Right cardiac atrium (tissue), 5 donors: Measurements from ENCODE around the gene TNKS1BP1. TPM values are rescaled to one million over a fixed set of nuclear protein-coding genes. Genes with fewer than 3 reads are reported as not detected.
"Not testable (repeated sequence)": the region's sequence is repeated elsewhere in the genome, so short reads cannot be mapped to it uniquely, and the experiment has no call there.

ENCODE experiments used
- ATAC-seq, 2 donors: fragments of 200-7000 bp; cut with Tn5 transposase; one replicate each; pipeline versions ENCODE4 v1.8.0 to v1.9.1; 2020; ENCODE audit warnings: moderate library complexity in 2 of 2, mild to moderate bottlenecking in 1 of 2
- DNase-seq, 3 donors: peaks; one replicate each; pipeline ENCODE4 v3.0.0-alpha.2; 2020
- H3K27ac ChIP-seq: one replicate; pipeline ENCODE4 v1.5.1; 2013; ENCODE audit warnings: mild to moderate bottlenecking, low read length, control low read depth, moderate library complexity
- H3K27me3 ChIP-seq: one replicate; pipeline ENCODE4 v1.6.1; 2013; ENCODE audit not compliant: control insufficient read depth, insufficient read depth
- H3K4me1 ChIP-seq: one replicate; pipeline ENCODE4 v1.6.1; 2013; ENCODE audit warnings: low read length; ENCODE audit not compliant: control insufficient read depth, insufficient read depth
- H3K4me3 ChIP-seq: one replicate; pipeline ENCODE4 v1.5.1; 2013; ENCODE audit warnings: low read length, control low read depth
- H3K9me3 ChIP-seq: one replicate; pipeline ENCODE4 v1.6.1; 2013; ENCODE audit warnings: low read length; ENCODE audit not compliant: control insufficient read depth
- WGBS: extraction: QIAGEN DNeasy Blood & Tissue Kit; methylation state at CpG from one replicate; pipeline ENCODE4 v1.1.7; 2013; 5-methylcytosine and 5-hydroxymethylcytosine counted together
- intact Hi-C, 4 donors: fragments of 100-400 bp; cut with DNase I; formaldehyde crosslinking; loops; one replicate each; pipeline versions ENCODE4 v1.11.0 to v1.14.0; 2022 to 2023
- polyA plus RNA-seq: library from polyadenylated mRNA; stranded (reverse); fragments of 200-250 nt; gene quantifications from one replicate; pipeline ENCODE4 v1.2.3, GENCODE V29; 2013
- total RNA-seq, 4 donors: library from RNA; stranded (reverse); fragmentation: NEBNext Ultra II Directional; extraction: Animal tissue kit (Norgen Biotek cat#: 25700); gene quantifications; one replicate each; pipeline ENCODE4 v1.2.1, GENCODE V29; 2021
- donor health status: healthy with polysubstance abuse.
- donor health status: DM: no; HTN: yes; CAD: no.
- donor health status: DM: no; HTN: no; CAD: no.
- donor health status: DM: no; HTN: yes; CAD: no; lungs with severe emphysema.
- donor health status: DM: yes; HTN: yes; CAD: no.

TNKS1BP1 gene
- total and polyA plus RNA-seq, 5 donors, result 45.8 to 77.1 (median 55.3) TPM

GRCh38 chr11:57361926-57362325 lies 37.2 kb upstream of the TNKS1BP1 start:
- 80% methylated on average over 3 of the region's 3 CpGs for WGBS
- H3K9me3 ChIP-seq, result no peaks in the 10 kb centered on the region
- intact Hi-C loops, result no loop called here
- no peaks in the 10 kb centered on the region for H3K27me3 ChIP-seq
- H3K4me1 ChIP-seq, result no peaks in the 10 kb centered on the region
- H3K27ac ChIP-seq, result no peak overlapping the region
- no peak overlapping the region for H3K4me3 ChIP-seq
- ATAC-seq (no peak), DNase-seq (no peak)

- H3K9me3 ChIP-seq, DNase-seq, H3K4me3 ChIP-seq, H3K4me1 ChIP-seq, H3K27me3 ChIP-seq, ATAC-seq, intact Hi-C loops, H3K27ac ChIP-seq: not testable (repeated sequence)
These were observed 36.7 kb upstream of the TNKS1BP1 start for GRCh38 chr11:57361420-57361819.

GRCh38 chr11:57360991-57361390 lies 36.2 kb upstream of the TNKS1BP1 start:
- no peak for ATAC-seq
- Histone ChIP-seq H3K4me1 (no peaks in the 10 kb centered on the region), H3K27ac (no peak overlapping the region), H3K4me3 (no peak overlapping the region), H3K27me3 (no peaks in the 10 kb centered on the region), H3K9me3 (no peaks in the 10 kb centered on the region)
- intact Hi-C loops, result no loop called here
- 94% methylated on average over 8 of the region's 8 CpGs for WGBS
- DNase-seq, result no peak

GRCh38 chr11:57359896-57360690 lies 35.3 kb upstream of the TNKS1BP1 start:
- 88% methylated on average over 9 of the region's 9 CpGs for WGBS
- Histone ChIP-seq H3K4me1 (no peaks in the 10 kb centered on the region), H3K4me3 (no peak overlapping the region), H3K9me3 (no peaks in the 10 kb centered on the region), H3K27ac (no peak overlapping the region), H3K27me3 (no peaks in the 10 kb centered on the region)
- no peak for DNase-seq
- intact Hi-C loops, result no loop called here
- no peak for ATAC-seq

- no peak for ATAC-seq
These were observed 34.6 kb upstream of the TNKS1BP1 start for GRCh38 chr11:57359396-57359795.

GRCh38 chr11:57358991-57359390 lies 34.2 kb upstream of the TNKS1BP1 start:
- Histone ChIP-seq H3K27ac (no peak overlapping the region), H3K4me3 (no peak overlapping the region), H3K9me3 (no peaks in the 10 kb centered on the region), H3K4me1 (peaks cover 2% of the 10 kb centered on the region), H3K27me3 (no peaks in the 10 kb centered on the region)
- 77% methylated on average over 9 of the region's 9 CpGs for WGBS
- ATAC-seq, result peak in 1 of 2 donors; percentile 12
- intact Hi-C loops, result no loop called here
- no peak for DNase-seq

More at GRCh38 chr11:57359396-57359795, 34.6 kb upstream of the TNKS1BP1 start:
- H3K27me3 ChIP-seq, result no peaks in the 10 kb centered on the region
- no peak overlapping the region for H3K4me3 ChIP-seq
- H3K27ac ChIP-seq, result no peak overlapping the region
- 89% methylated on average over 5 of the region's 5 CpGs for WGBS
- no peak for DNase-seq
- peaks cover 2% of the 10 kb centered on the region for H3K4me1 ChIP-seq
- intact Hi-C loops, result no loop called here
- no peaks in the 10 kb centered on the region for H3K9me3 ChIP-seq

- H3K27me3 ChIP-seq, result no peaks in the 10 kb centered on the region
- H3K4me3 ChIP-seq, result no peak overlapping the region
- 78% methylated on average over 9 of the region's 9 CpGs for WGBS
- intact Hi-C loops, result no loop called here
- no peak overlapping the region for H3K27ac ChIP-seq
- H3K4me1 ChIP-seq, result peaks cover 2% of the 10 kb centered on the region
- ATAC-seq, result peak; percentile 39 to 54
- H3K9me3 ChIP-seq, result no peaks in the 10 kb centered on the region
- DNase-seq, result no peak
These were observed 33.8 kb upstream of the TNKS1BP1 start for GRCh38 chr11:57358543-57358961.

- DNase-seq (no peak), ATAC-seq (no peak)
- H3K27ac ChIP-seq, result no peak overlapping the region
- peaks cover 2% of the 10 kb centered on the region for H3K4me1 ChIP-seq
- H3K27me3 ChIP-seq, result no peaks in the 10 kb centered on the region
- H3K9me3 ChIP-seq, result no peaks in the 10 kb centered on the region
- intact Hi-C loops, result no loop called here
- 26% methylated on average over 6 of the region's 6 CpGs for WGBS
- H3K4me3 ChIP-seq, result no peak overlapping the region
These were observed 33.1 kb upstream of the TNKS1BP1 start for GRCh38 chr11:57357856-57358255.

GRCh38 chr11:57357310-57357709 lies 32.6 kb upstream of the TNKS1BP1 start:
- intact Hi-C loops, result no loop called here
- Histone ChIP-seq H3K27me3 (no peaks in the 10 kb centered on the region), H3K27ac (no peak overlapping the region), H3K4me1 (peaks cover 2% of the 10 kb centered on the region), H3K9me3 (no peaks in the 10 kb centered on the region), H3K4me3 (no peak overlapping the region)
- ATAC-seq, result no peak
- WGBS, result 89% methylated on average over 3 of the region's 3 CpGs
- DNase-seq, result no peak

GRCh38 chr11:57356268-57356667 lies 31.5 kb upstream of the TNKS1BP1 start:
- intact Hi-C loops, result no loop called here
- Histone ChIP-seq H3K9me3 (no peaks in the 10 kb centered on the region), H3K4me1 (peaks cover 2% of the 10 kb centered on the region), H3K4me3 (no peak overlapping the region), H3K27ac (no peak overlapping the region), H3K27me3 (no peaks in the 10 kb centered on the region)
- DNase-seq, result no peak
- ATAC-seq, result no peak
- WGBS, result 74% methylated on average over 9 of the region's 9 CpGs

GRCh38 chr11:57354699-57355098 lies 29.9 kb upstream of the TNKS1BP1 start:
- Histone ChIP-seq H3K4me3 (no peak overlapping the region), H3K27ac (no peak overlapping the region), H3K4me1 (peaks cover 2% of the 10 kb centered on the region), H3K27me3 (no peaks in the 10 kb centered on the region), H3K9me3 (no peaks in the 10 kb centered on the region)
- peak in 1 of 2 donors; percentile 61 for ATAC-seq
- intact Hi-C loops, result no loop called here
- no peak for DNase-seq
- WGBS, result 71% methylated on average over 6 of the region's 6 CpGs
